HG02852 (cell line): Measurements from ENCODE around the gene BIRC2.
"Not testable (repeated sequence)": the region's sequence is repeated elsewhere in the genome, so short reads cannot be mapped to it uniquely, and the experiment has no call there.

Source experiments
- ATAC-seq: cut with Tn5 transposase; IDR thresholded peaks from one replicate; pipeline ENCODE4 v1.9.1; 2021; ENCODE audit warnings: mild to moderate bottlenecking, moderate library complexity; ENCODE audit not compliant: unreplicated experiment

Gene BIRC2

GRCh38 chr11:102374633-102375424 lies 27.8 kb downstream of the BIRC2 start:
- not testable (repeated sequence) for ATAC-seq

GRCh38 chr11:102375720-102376399 lies 28.8 kb downstream of the BIRC2 start:
- ATAC-seq = no peak

- no peak for ATAC-seq
These were observed 30.9 kb downstream of the BIRC2 start for GRCh38 chr11:102377891-102378290.

GRCh38 chr11:102378818-102379217 lies 31.8 kb downstream of the BIRC2 start:
- ATAC-seq = no peak

GRCh38 chr11:102382384-102382783 lies 35.4 kb downstream of the BIRC2 start:
- ATAC-seq = no peak

GRCh38 chr11:102383839-102384238 lies 36.8 kb downstream of the BIRC2 start:
- no peak for ATAC-seq

- no peak for ATAC-seq
These were observed 37.5 kb downstream of the BIRC2 start for GRCh38 chr11:102384419-102385079.

- no peak for ATAC-seq
These were observed 38.3 kb downstream of the BIRC2 start for GRCh38 chr11:102385085-102386007.

- no peak for ATAC-seq
These were observed 39.2 kb downstream of the BIRC2 start for GRCh38 chr11:102386136-102386734.

- no peak for ATAC-seq
These were observed 40.2 kb downstream of the BIRC2 start for GRCh38 chr11:102387043-102387781.

- ATAC-seq = no peak
These were observed 42.2 kb downstream of the BIRC2 start for GRCh38 chr11:102389253-102389652.

GRCh38 chr11:102390667-102391465 lies 43.9 kb downstream of the BIRC2 start:
- peak; percentile 82 for ATAC-seq

- ATAC-seq = no peak
These were observed 44.7 kb downstream of the BIRC2 start for GRCh38 chr11:102391549-102392237.

GRCh38 chr11:102393272-102393730 lies 46.3 kb downstream of the BIRC2 start:
- ATAC-seq = no peak

- no peak for ATAC-seq
These were observed 48.8 kb downstream of the BIRC2 start for GRCh38 chr11:102395720-102396393.

GRCh38 chr11:102396708-102397563 lies 49.9 kb downstream of the BIRC2 start:
- no peak for ATAC-seq

GRCh38 chr11:102398297-102398696 lies 51.3 kb downstream of the BIRC2 start:
- no peak for ATAC-seq
